HEK293 (cell line): ENCODE results near the gene PLBD2.

Experiments
- CTCF ChIA-PET: fragments of 350-600 bp; formaldehyde crosslinking; extraction: SDS; loops from one replicate; lab custom pipeline; 2021; ENCODE audit warnings: antibody characterized with exemption; lab: Yijun Ruan, JAX
- POLR2A ChIA-PET: fragments of 300-600 bp; formaldehyde crosslinking; extraction: SDS; loops from one replicate; lab custom pipeline; 2020; ENCODE audit warnings: antibody characterized with exemption, inconsistent platforms; lab: Yijun Ruan, JAX
- H3K27ac ChIP-seq: fragments of 200-500 bp; sonication (Bioruptor generic); 2 replicates; pipeline ENCODE4 v1.5.1; 2014; ENCODE audit warnings: low read depth, low read length, control low read depth, inconsistent platforms; ENCODE audit errors: extremely low read depth
- H3K36me3 ChIP-seq, 2 experiments: fragments of 200-500 bp in 1 of 2; sonication (Bioruptor generic) in 1 of 2; 1 replicate in 1 of 2; 2 replicates in 1 of 2; pipeline ENCODE4 v1.5.1; 2014 to 2017; ENCODE audit warnings: inconsistent platforms in 2 of 2, low read length in 2 of 2; ENCODE audit not compliant: control insufficient read depth in 2 of 2, insufficient read depth in 1 of 2
- H3K4me1 ChIP-seq: fragments of 200-500 bp; sonication (Bioruptor generic); 2 replicates; pipeline ENCODE4 v1.5.1; 2014; ENCODE audit warnings: mild to moderate bottlenecking, low read length, inconsistent platforms; ENCODE audit not compliant: control insufficient read depth, insufficient read depth
- H3K4me3 ChIP-seq: 2 replicates; pipeline ENCODE4 v1.5.1; 2011; ENCODE audit warnings: low read depth, mild to moderate bottlenecking, control low read depth, low read length, moderate library complexity
- H3K9me3 ChIP-seq: fragments of 200-500 bp; sonication (Bioruptor generic); 2 replicates; pipeline ENCODE4 v1.5.1; 2014; ENCODE audit warnings: low read depth, low read length, inconsistent platforms; ENCODE audit not compliant: control insufficient read depth, insufficient read depth
- GLI4 ChIP-seq: fragments of 450-650 bp; formaldehyde crosslinking; IDR thresholded peaks from 2 replicates; pipeline ENCODE4 v1.5.1; 2016; ENCODE audit warnings: missing biosample characterization, missing genetic modification characterization
- GLIS1 ChIP-seq: fragments of 450-650 bp; formaldehyde crosslinking; IDR thresholded peaks from 2 replicates; pipeline ENCODE4 v1.5.1; 2016; ENCODE audit warnings: missing biosample characterization, missing genetic modification characterization
- ZBTB17 ChIP-seq: fragments of 450-650 bp; formaldehyde crosslinking; IDR thresholded peaks from 2 replicates; pipeline ENCODE4 v1.5.1; 2016; ENCODE audit warnings: missing biosample characterization, missing genetic modification characterization
- ZFP41 ChIP-seq: fragments of 450-650 bp; formaldehyde crosslinking; IDR thresholded peaks from 2 replicates; pipeline ENCODE4 v1.5.1; 2016; ENCODE audit warnings: missing biosample characterization, missing genetic modification characterization, borderline replicate concordance
- ZNF10 ChIP-seq: fragments of 450-650 bp; formaldehyde crosslinking; IDR thresholded peaks from 2 replicates; pipeline ENCODE4 v1.5.1; 2017; ENCODE audit warnings: missing biosample characterization, missing genetic modification characterization
- ZNF133 ChIP-seq: fragments of 450-650 bp; formaldehyde crosslinking; IDR thresholded peaks from 2 replicates; pipeline ENCODE4 v1.5.1; 2016; ENCODE audit warnings: missing biosample characterization, missing genetic modification characterization
- ZNF138 ChIP-seq: fragments of 450-650 bp; formaldehyde crosslinking; IDR thresholded peaks from 2 replicates; pipeline ENCODE4 v1.5.1; 2016; ENCODE audit warnings: missing biosample characterization, missing genetic modification characterization, borderline replicate concordance
- ZNF175 ChIP-seq: fragments of 450-650 bp; formaldehyde crosslinking; IDR thresholded peaks from 2 replicates; pipeline ENCODE4 v1.5.1; 2016; ENCODE audit warnings: missing biosample characterization, missing genetic modification characterization
- ZNF2 ChIP-seq: fragments of 450-650 bp; formaldehyde crosslinking; IDR thresholded peaks from 2 replicates; pipeline ENCODE4 v1.5.1; 2016; ENCODE audit warnings: missing biosample characterization, missing genetic modification characterization
- ZNF214 ChIP-seq: fragments of 450-650 bp; formaldehyde crosslinking; IDR thresholded peaks from 2 replicates; pipeline ENCODE4 v1.5.1; 2017; ENCODE audit warnings: missing biosample characterization, mild to moderate bottlenecking, missing genetic modification characterization, borderline replicate concordance
- ZNF350 ChIP-seq: fragments of 450-650 bp; formaldehyde crosslinking; IDR thresholded peaks from 2 replicates; pipeline ENCODE4 v1.5.0; 2017; ENCODE audit warnings: missing biosample characterization, mild to moderate bottlenecking, missing genetic modification characterization
- ZNF37A ChIP-seq: fragments of 450-650 bp; IDR thresholded peaks from 2 replicates; pipeline ENCODE4 v1.5.1; 2018; ENCODE audit warnings: missing biosample characterization, missing genetic modification characterization
- ZNF416 ChIP-seq: fragments of 450-650 bp; formaldehyde crosslinking; IDR thresholded peaks from 2 replicates; pipeline ENCODE4 v1.5.1; 2016; ENCODE audit warnings: missing biosample characterization, missing genetic modification characterization
- ZNF514 ChIP-seq: fragments of 450-650 bp; formaldehyde crosslinking; IDR thresholded peaks from 2 replicates; pipeline ENCODE4 v1.5.1; 2016; ENCODE audit warnings: missing biosample characterization, missing genetic modification characterization
- ZNF560 ChIP-seq: fragments of 450-650 bp; formaldehyde crosslinking; IDR thresholded peaks from 2 replicates; pipeline ENCODE4 v1.5.1; 2017; ENCODE audit warnings: missing biosample characterization, missing genetic modification characterization, borderline replicate concordance
- ZNF623 ChIP-seq: fragments of 450-650 bp; formaldehyde crosslinking; IDR thresholded peaks from 2 replicates; pipeline ENCODE4 v1.5.1; 2016; ENCODE audit warnings: missing biosample characterization, missing genetic modification characterization
- ZNF777 ChIP-seq: fragments of 450-650 bp; formaldehyde crosslinking; IDR thresholded peaks from 2 replicates; pipeline ENCODE4 v1.5.1; 2017; ENCODE audit warnings: missing biosample characterization, missing genetic modification characterization, borderline replicate concordance
- ZNF785 ChIP-seq: fragments of 450-650 bp; formaldehyde crosslinking; IDR thresholded peaks from 2 replicates; pipeline ENCODE4 v1.5.1; 2016; ENCODE audit warnings: missing biosample characterization, missing genetic modification characterization
- ZNF830 ChIP-seq: fragments of 450-650 bp; IDR thresholded peaks from 2 replicates; pipeline ENCODE4 v1.5.0; 2018; ENCODE audit warnings: missing biosample characterization, missing genetic modification characterization, low read depth, mild to moderate bottlenecking, moderate library complexity
- TF ChIP-seq, protein P1 (sequence below): fragments of 450-650 bp; formaldehyde crosslinking; IDR thresholded peaks from 2 replicates; pipeline ENCODE4 v1.5.1; 2017; ENCODE audit warnings: missing biosample characterization, mild to moderate bottlenecking, missing genetic modification characterization, moderate library complexity
- TF ChIP-seq, protein P2 (sequence below): fragments of 450-650 bp; formaldehyde crosslinking; IDR thresholded peaks from 2 replicates; pipeline ENCODE4 v1.5.1; 2016; ENCODE audit warnings: missing biosample characterization, missing genetic modification characterization
- TF ChIP-seq, protein P3 (sequence below): fragments of 450-650 bp; formaldehyde crosslinking; IDR thresholded peaks from 2 replicates; pipeline ENCODE4 v1.5.1; 2017; ENCODE audit warnings: missing biosample characterization, missing genetic modification characterization
- TF ChIP-seq, protein P4 (sequence below): fragments of 450-650 bp; formaldehyde crosslinking; IDR thresholded peaks from 2 replicates; pipeline ENCODE4 v1.5.1; 2016; ENCODE audit warnings: missing biosample characterization, missing genetic modification characterization
- TF ChIP-seq, protein P5 (sequence below): fragments of 450-650 bp; formaldehyde crosslinking; IDR thresholded peaks from 2 replicates; pipeline ENCODE4 v1.5.1; 2016; ENCODE audit warnings: missing biosample characterization, missing genetic modification characterization
- TF ChIP-seq, protein P6 (sequence below): fragments of 450-650 bp; formaldehyde crosslinking; IDR thresholded peaks from 2 replicates; pipeline ENCODE4 v1.5.1; 2016; ENCODE audit warnings: missing biosample characterization, missing genetic modification characterization

PLBD2 gene

DNA sequence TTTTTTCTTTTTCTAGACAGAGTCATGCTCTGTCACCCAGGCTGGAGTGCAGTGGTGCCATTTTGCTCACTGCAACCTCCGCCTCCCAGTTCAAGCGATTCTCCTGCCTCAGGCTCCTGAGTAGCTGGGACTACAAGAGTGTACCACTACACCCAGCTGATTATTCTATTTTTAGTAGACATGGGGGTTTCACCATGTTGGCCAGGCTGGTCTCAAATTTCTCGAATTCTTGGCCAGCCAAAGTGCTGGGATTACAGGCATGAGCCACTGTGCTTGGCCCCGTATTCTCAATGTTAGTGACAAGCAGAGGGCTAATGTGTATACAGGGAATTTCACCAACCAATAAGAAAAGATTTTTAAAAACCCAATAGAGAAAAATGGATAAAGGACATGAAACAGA lies 8.4 kb downstream of the PLBD2 start:
- no peak overlapping the region for H3K4me3 ChIP-seq
- H3K4me1 ChIP-seq: no peaks in the 10 kb centered on the region
- H3K9me3 ChIP-seq: no peaks in the 10 kb centered on the region
- no peak overlapping the region for H3K27ac ChIP-seq
- H3K36me3 ChIP-seq: peaks cover 0 to 13% of the 10 kb centered on the region in 2 experiments; a peak in 2 of 3 replicates
- ChIA-PET CTCF (interaction anchor here (0.6 kb wide), 2 partner anchors 122 to 193 kb away, joined by 3 to 4 read pairs; no protein-coding TSS in a partner anchor), POLR2A (no interaction called here)
- TF ChIP-seq, protein P1, sequence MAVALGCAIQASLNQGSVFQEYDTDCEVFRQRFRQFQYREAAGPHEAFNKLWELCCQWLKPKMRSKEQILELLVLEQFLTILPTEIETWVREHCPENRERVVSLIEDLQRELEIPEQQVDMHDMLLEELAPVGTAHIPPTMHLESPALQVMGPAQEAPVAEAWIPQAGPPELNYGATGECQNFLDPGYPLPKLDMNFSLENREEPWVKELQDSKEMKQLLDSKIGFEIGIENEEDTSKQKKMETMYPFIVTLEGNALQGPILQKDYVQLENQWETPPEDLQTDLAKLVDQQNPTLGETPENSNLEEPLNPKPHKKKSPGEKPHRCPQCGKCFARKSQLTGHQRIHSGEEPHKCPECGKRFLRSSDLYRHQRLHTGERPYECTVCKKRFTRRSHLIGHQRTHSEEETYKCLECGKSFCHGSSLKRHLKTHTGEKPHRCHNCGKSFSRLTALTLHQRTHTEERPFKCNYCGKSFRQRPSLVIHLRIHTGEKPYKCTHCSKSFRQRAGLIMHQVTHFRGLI: no peak
- TF ChIP-seq ZNF138 (tag by site-specific recombination): no peak
- TF ChIP-seq ZNF830 (tag by site-specific recombination): no peak
- no peak for TF ChIP-seq ZNF514

DNA sequence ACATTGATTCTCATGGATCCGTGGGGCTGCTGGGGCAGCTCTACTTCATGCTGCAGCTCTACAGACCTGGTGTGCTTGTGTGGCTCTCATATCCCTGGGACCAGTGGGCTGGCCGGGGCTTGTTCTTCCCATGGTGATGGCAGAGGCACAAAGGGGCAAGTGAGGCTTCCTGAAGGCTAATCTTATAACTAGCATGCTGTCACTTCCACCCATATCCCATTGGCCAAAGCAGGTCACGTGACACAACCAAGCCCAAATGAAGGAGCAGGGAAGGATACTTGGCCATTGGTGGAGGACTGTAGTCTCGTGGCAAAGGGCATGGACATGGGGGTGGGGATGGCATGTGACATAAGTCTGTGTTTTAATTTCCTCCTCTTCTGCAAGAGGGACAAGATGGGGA lies 9.9 kb downstream of the PLBD2 start:
- H3K4me3 ChIP-seq: no peak overlapping the region
- CTCF ChIA-PET: no interaction called here
- H3K36me3 ChIP-seq: peaks cover 0 to 19% of the 10 kb centered on the region in 2 experiments; a peak in 2 of 3 replicates
- no peak for TF ChIP-seq ZNF416
- no peak for TF ChIP-seq ZNF2 (tag by site-specific recombination)
- TF ChIP-seq ZNF785 (tag by site-specific recombination): no peak
- TF ChIP-seq ZNF214 (tag by site-specific recombination): no peak
- TF ChIP-seq ZFP41 (tag by site-specific recombination): no peak
- TF ChIP-seq GLI4 (tag by site-specific recombination): no peak
- TF ChIP-seq, protein P2, sequence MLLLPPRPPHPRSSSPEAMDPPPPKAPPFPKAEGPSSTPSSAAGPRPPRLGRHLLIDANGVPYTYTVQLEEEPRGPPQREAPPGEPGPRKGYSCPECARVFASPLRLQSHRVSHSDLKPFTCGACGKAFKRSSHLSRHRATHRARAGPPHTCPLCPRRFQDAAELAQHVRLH: no peak
- TF ChIP-seq, protein P3, sequence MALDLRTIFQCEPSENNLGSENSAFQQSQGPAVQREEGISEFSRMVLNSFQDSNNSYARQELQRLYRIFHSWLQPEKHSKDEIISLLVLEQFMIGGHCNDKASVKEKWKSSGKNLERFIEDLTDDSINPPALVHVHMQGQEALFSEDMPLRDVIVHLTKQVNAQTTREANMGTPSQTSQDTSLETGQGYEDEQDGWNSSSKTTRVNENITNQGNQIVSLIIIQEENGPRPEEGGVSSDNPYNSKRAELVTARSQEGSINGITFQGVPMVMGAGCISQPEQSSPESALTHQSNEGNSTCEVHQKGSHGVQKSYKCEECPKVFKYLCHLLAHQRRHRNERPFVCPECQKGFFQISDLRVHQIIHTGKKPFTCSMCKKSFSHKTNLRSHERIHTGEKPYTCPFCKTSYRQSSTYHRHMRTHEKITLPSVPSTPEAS (tag by site-specific recombination): no peak
- TF ChIP-seq ZNF175 (tag by site-specific recombination): no peak
- TF ChIP-seq, protein P4, sequence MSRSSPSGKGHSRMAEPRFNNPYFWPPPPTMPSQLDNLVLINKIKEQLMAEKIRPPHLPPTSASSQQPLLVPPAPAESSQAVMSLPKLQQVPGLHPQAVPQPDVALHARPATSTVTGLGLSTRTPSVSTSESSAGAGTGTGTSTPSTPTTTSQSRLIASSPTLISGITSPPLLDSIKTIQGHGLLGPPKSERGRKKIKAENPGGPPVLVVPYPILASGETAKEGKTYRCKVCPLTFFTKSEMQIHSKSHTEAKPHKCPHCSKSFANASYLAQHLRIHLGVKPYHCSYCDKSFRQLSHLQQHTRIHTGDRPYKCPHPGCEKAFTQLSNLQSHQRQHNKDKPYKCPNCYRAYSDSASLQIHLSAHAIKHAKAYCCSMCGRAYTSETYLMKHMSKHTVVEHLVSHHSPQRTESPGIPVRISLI (tag by site-specific recombination): no peak
- no peaks in the 10 kb centered on the region for H3K4me1 ChIP-seq
- POLR2A ChIA-PET: no interaction called here
- H3K27ac ChIP-seq: no peak overlapping the region
- H3K9me3 ChIP-seq: no peaks in the 10 kb centered on the region

DNA sequence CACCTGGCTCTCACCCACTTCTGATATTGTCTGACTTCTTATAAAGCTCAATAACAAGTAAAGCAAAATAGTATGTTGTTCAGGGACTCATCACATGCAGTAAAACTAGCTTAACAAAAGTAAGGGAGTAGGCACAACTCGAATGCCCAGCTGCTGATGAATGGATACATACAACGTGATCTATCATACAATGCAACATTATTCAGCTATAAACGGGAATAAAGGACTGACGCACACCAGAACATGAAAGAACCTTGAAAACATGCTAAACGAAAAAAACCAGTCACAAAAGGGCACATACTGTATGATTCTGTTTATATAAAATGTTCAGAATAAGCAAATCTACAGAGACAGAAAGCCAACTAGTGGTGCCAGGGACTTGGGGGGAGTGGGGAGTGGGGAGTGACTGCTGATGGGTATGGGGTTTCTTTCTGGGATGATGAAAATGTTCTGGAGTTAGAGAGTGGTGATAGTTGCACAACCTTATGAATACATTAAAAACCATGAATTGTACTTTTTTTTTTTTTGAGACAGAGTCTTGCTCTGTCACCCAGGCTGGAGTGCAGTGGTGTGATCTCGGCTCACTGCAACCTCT lies 11.1 kb downstream of the PLBD2 start:
- ChIA-PET CTCF (no interaction called here), POLR2A (no interaction called here)
- no peak for TF ChIP-seq ZNF37A (tag by site-specific recombination)
- TF ChIP-seq ZNF350 (tag by site-specific recombination): no peak
- no peak for TF ChIP-seq GLIS1 (tag by site-specific recombination)
- TF ChIP-seq ZNF560: no peak
- TF ChIP-seq ZNF777 (tag by site-specific recombination): no peak
- TF ChIP-seq ZBTB17: no peak
- no peak for TF ChIP-seq ZNF10 (tag by site-specific recombination)
- no peak for TF ChIP-seq ZNF416
- TF ChIP-seq ZNF623 (tag by site-specific recombination): no peak
- TF ChIP-seq ZNF133: no peak
- TF ChIP-seq, protein P5, sequence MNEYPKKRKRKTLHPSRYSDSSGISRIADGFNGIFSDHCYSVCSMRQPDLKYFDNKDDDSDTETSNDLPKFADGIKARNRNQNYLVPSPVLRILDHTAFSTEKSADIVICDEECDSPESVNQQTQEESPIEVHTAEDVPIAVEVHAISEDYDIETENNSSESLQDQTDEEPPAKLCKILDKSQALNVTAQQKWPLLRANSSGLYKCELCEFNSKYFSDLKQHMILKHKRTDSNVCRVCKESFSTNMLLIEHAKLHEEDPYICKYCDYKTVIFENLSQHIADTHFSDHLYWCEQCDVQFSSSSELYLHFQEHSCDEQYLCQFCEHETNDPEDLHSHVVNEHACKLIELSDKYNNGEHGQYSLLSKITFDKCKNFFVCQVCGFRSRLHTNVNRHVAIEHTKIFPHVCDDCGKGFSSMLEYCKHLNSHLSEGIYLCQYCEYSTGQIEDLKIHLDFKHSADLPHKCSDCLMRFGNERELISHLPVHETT (tag by site-specific recombination): no peak
- TF ChIP-seq, protein P6, sequence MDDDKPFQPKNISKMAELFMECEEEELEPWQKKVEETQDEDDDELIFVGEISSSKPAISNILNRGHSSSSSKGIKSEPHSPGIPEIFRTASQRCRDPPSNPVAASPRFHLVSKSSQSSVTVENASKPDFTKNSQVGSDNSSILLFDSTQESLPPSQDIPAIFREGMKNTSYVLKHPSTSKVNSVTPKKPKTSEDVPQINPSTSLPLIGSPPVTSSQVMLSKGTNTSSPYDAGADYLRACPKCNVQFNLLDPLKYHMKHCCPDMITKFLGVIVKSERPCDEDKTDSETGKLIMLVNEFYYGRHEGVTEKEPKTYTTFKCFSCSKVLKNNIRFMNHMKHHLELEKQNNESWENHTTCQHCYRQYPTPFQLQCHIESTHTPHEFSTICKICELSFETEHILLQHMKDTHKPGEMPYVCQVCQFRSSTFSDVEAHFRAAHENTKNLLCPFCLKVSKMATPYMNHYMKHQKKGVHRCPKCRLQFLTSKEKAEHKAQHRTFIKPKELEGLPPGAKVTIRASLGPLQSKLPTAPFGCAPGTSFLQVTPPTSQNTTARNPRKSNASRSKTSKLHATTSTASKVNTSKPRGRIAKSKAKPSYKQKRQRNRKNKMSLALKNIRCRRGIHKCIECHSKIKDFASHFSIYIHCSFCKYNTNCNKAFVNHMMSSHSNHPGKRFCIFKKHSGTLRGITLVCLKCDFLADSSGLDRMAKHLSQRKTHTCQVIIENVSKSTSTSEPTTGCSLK (tag by site-specific recombination): no peak
- Histone ChIP-seq H3K36me3 (peaks cover 0 to 25% of the 10 kb centered on the region in 2 experiments; a peak in 2 of 3 replicates), H3K4me3 (no peak overlapping the region), H3K4me1 (no peaks in the 10 kb centered on the region), H3K27ac (no peak overlapping the region), H3K9me3 (no peaks in the 10 kb centered on the region)
